AG04449 (cell line): Measurements from ENCODE around the gene DNAAF1.

Experiments
- CTCF ChIA-PET: fragments of 350-600 bp; formaldehyde crosslinking; extraction: SDS; loops from one replicate; lab custom pipeline; 2021; ENCODE audit warnings: antibody characterized with exemption; lab: Yijun Ruan, JAX
- POLR2A ChIA-PET: fragments of 400-600, 350-600 bp; formaldehyde crosslinking; extraction: SDS; loops from one replicate; lab custom pipeline; 2020; ENCODE audit warnings: antibody characterized with exemption, inconsistent platforms; lab: Yijun Ruan, JAX
- DNase-seq: peaks from one replicate; pipeline ENCODE4 v3.0.0-alpha.2; 2010; ENCODE audit warnings: low read depth, low spot score
- H3K4me3 ChIP-seq: 2 replicates; pipeline ENCODE4 v1.5.1; 2011; ENCODE audit warnings: low read depth, mild to moderate bottlenecking, control low read depth, low read length
- TF ChIP-seq, protein P1 (sequence below): IDR thresholded peaks from one replicate; pipeline ENCODE4 v1.5.1; 2011; ENCODE audit warnings: mild to moderate bottlenecking, moderate library complexity, low read length, control low read depth, inconsistent platforms; ENCODE audit not compliant: insufficient read depth; ENCODE audit errors: missing control alignments

DNAAF1 gene

GRCh38 chr16:84174396-84174795 is 29.3 kb downstream of the DNAAF1 start:
- TF ChIP-seq, protein P1, sequence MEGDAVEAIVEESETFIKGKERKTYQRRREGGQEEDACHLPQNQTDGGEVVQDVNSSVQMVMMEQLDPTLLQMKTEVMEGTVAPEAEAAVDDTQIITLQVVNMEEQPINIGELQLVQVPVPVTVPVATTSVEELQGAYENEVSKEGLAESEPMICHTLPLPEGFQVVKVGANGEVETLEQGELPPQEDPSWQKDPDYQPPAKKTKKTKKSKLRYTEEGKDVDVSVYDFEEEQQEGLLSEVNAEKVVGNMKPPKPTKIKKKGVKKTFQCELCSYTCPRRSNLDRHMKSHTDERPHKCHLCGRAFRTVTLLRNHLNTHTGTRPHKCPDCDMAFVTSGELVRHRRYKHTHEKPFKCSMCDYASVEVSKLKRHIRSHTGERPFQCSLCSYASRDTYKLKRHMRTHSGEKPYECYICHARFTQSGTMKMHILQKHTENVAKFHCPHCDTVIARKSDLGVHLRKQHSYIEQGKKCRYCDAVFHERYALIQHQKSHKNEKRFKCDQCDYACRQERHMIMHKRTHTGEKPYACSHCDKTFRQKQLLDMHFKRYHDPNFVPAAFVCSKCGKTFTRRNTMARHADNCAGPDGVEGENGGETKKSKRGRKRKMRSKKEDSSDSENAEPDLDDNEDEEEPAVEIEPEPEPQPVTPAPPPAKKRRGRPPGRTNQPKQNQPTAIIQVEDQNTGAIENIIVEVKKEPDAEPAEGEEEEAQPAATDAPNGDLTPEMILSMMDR: no peak
- ChIA-PET POLR2A (no interaction called here), CTCF (interaction anchor here (0.9 to 8.0 kb wide), 15 partner anchors 8 to 217 kb away, joined by 3 to 116 read pairs (median 14); partner anchors contain the start of genes MBTPS1 and TAF1C)
- H3K4me3 ChIP-seq: no peak overlapping the region
- DNase-seq: no peak

DNA sequence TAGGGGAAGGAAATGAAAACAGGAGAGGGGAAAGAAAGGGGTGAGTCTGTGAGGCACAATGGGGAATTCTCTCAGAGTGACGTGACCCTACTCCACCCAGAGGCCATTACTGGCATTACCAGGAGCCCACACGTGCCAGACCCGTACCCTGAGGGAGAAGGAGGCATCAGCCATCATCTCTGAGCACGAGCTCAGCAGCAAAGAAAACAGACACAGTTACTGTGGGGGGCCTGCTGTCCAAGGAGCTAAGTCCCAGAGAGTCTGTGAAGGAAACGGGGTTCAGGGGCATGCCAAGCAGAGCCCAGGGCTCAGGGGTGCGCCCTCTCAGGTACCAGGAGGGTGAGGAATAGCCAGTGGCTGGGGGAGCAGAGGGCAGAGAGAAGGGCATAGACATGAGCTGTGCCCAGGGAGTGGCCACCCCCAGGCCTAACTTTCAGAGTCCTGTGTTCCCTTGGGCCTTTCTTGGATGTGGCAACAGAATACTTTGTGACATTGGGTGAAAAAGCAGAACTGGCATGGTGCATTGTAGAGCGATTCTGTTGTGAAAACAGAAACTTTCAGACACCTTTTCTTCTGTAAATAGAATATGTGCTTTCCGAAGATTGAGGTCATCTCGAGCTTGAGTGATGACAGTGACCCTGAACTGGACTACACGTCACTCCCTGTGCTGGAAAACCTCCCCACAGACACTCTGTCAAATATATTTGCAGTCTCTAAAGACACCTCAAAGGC is 30.4 kb downstream of the DNAAF1 start:
- TF ChIP-seq, protein P1: peak; percentile 89
- no peak for DNase-seq
- ChIA-PET POLR2A (no interaction called here), CTCF (interaction anchor here (0.6 to 8.0 kb wide), 31 partner anchors 9 to 328 kb away, joined by 3 to 116 read pairs (median 5); partner anchors contain the start of genes MBTPS1 and TAF1C)
- H3K4me3 ChIP-seq: no peak overlapping the region

DNA sequence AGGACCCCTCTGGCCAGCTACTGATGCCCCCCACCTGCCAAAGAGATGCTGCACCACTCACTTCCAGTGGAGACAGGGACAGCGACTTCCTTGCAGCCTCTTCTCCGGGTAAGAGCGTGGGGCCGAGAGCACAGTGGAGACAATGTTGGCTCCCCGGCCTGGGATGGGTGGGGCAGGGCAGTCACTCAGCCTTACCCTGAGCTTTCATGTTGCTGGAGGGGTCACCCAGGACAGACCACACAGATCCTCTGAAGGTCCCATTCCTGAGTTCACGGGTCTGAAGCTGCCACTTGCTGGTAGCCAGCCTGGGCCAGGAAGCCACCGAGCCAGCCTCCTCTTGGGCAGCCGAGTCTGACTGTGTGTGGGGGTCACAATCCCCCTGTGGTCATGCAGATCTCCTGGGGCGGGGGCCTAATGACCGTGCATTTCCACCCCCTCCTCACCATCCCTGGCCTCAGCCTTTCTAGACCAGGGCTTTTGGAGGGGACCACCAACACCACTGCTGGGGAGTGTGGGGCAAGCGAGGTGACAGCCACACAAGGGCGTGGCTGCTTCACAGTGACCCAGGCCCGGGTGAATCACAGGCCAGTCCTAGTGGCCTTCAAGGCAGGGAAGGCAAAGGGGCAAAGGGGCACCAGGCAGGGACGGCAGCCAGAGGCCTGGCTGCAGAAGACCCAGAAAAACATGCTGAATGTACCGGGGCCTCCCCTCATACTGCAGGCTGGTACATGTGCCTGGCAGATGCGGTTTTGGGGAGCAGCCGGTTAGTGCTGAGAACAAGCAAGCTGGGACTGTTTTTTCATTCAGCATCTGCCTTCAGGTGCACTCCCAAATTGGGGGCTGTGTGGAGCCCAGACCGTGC is 31.3 kb downstream of the DNAAF1 start:
- no peak overlapping the region; the same call in 1 of the 2 replicates for H3K4me3 ChIP-seq
- ChIA-PET CTCF (interaction anchor here (0.6 to 8.0 kb wide), 32 partner anchors 10 to 327 kb away, joined by 3 to 116 read pairs (median 6); partner anchors contain the start of genes MBTPS1 and TAF1C), POLR2A (interaction anchor here (0.6 to 1.7 kb wide), 3 partner anchors 9 to 60 kb away, joined by 3 to 10 read pairs (median 5); partner anchors contain the start of genes MBTPS1 and TAF1C)
- TF ChIP-seq, protein P1: no peak
- DNase-seq: no peak

- ChIA-PET CTCF (interaction anchor here (0.8 to 8.0 kb wide), 11 partner anchors 9 to 306 kb away, joined by 3 to 116 read pairs (median 4); partner anchors contain the start of genes MBTPS1 and TAF1C), POLR2A (interaction anchor here (1.7 kb wide), 2 partner anchors 9 to 61 kb away, joined by 5 to 10 read pairs; partner anchors contain the start of genes MBTPS1 and TAF1C)
- TF ChIP-seq, protein P1: no peak
- peak; percentile 52 for DNase-seq
- H3K4me3 ChIP-seq: no peak overlapping the region
Observed at GRCh38 chr16:84177741-84178073, 32.6 kb downstream of the DNAAF1 start.

DNA sequence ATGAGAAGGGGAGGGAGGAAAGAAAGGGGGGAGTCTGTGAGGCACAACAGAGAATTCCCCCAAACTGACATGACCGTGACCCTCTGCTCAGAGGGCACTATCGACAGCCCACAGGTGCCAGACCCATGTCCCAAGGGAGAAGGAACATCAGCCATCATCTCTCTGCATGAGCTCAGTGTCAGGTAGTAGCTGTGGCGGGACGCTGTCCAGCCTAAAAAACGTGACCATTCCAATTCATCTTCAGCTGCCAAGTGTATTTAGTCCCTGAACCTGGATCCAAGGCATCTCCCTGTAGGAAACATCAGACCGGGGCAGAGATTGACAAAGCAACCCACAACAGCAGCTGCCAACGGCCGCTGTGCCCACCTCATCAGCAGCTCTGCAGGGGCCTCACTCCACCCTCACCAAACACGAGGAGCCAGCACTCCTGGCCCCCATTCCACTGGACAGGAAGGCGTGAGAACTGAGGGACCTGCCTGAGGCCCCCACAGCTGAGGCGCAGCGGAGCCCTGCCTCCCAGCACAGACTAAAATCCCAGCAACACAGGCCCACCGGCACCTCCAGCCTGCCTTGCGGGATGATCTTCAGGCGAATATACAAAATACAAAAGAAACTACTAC is 33.1 kb downstream of the DNAAF1 start:
- CTCF ChIA-PET: interaction anchor here (1.1 to 7.8 kb wide), 6 partner anchors 8 to 306 kb away, joined by 3 to 116 read pairs (median 4); partner anchors contain the start of genes MBTPS1 and TAF1C
- POLR2A ChIA-PET: interaction anchor here (1.7 kb wide), 2 partner anchors 9 to 61 kb away, joined by 5 to 10 read pairs; partner anchors contain the start of genes MBTPS1 and TAF1C
- TF ChIP-seq, protein P1: no peak
- DNase-seq: no peak
- no peak overlapping the region for H3K4me3 ChIP-seq
